ENCODE measurements around the gene GLI3. TPM values are rescaled to one million over a fixed set of nuclear protein-coding genes. Genes with fewer than 3 reads are reported as not detected.

Gene GLI3
- total and polyA plus RNA-seq, 2 of the 8 experiments (the other 6 are each of a cell fraction or from before 2014, with no cell fraction given): 8.0 to 31.1 TPM

DNA sequence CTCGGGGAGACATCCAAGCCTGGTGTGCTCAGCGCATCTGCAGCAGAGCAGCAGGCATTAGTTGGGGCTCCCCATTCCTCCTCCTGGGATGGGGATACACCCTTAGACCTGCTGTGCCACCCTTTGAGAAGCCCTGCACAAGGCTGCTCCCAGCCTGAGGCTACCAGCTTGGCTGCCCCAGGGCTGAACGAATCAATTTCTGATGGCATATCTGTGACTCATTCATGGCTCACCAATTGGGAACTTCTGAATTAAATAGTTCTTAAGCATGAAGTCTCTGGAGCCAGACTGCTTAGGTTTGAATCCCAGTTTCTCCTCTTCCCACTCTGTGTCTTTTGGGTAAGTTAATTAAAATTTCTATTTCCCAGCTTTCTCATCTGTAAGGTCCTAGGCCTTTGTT is 16.3 kb upstream of the GLI3 start:
- POLR2A ChIA-PET (ENCODE audit: partially characterized antibody): interaction anchor here (0.9 kb wide), 1 partner anchor 11 kb away, joined by 3 read pairs; no protein-coding TSS in a partner anchor
- H4K5ac ChIP-seq (ENCODE audit: insufficient read length, low read depth, low read length): no peak overlapping the region
- H3K27me3 ChIP-seq (replicated peaks in 1 of 4; ENCODE audit: control insufficient read depth in 3 of 4, extremely low read depth in 1 of 4, insufficient read depth in 3 of 4, low read length in 3 of 4): no peaks in the 10 kb centered on the region
- H3K4ac ChIP-seq (replicated peaks; ENCODE audit: insufficient read length, low read depth, low read length): no peak overlapping the region
- FAIRE-seq (no peak), DNase-seq (ENCODE audit: low read depth in 1 of 2, low spot score in 2 of 2) (no peak)
- no peak overlapping the region for H2BK5ac ChIP-seq (ENCODE audit: low read depth, low read length)
- H2BK12ac ChIP-seq (ENCODE audit: low read depth, low read length): no peak overlapping the region
- H3K79me1 ChIP-seq (ENCODE audit: low read depth, low read length): no peaks in the 10 kb centered on the region
- no peak overlapping the region for H3K4me3 ChIP-seq (ENCODE audit: extremely low read depth in 1 of 4, insufficient read depth in 2 of 4, low read depth in 3 of 4, low read length in 4 of 4)
- no peaks in the 10 kb centered on the region for H3K23me2 ChIP-seq (ENCODE audit: low read depth, low read length)
- 94% methylated on average over 3 of the region's 3 CpGs; no CpG with 5 or more reads in 1 of the 2 experiments for WGBS, 2 experiments (ENCODE audit: extremely low coverage in 1 of 2, insufficient coverage in 1 of 2, insufficient read length in 1 of 2, insufficient replicate concordance in 2 of 2, low coverage in 1 of 2, low lambda C conversion rate in 2 of 2, missing lambda C conversion rate in 1 of 2)
- no peak overlapping the region for H3K23ac ChIP-seq (ENCODE audit: insufficient read length)
- H3K27ac ChIP-seq (ENCODE audit: low read depth, low read length): no peak overlapping the region
- no peak overlapping the region for H3K14ac ChIP-seq (ENCODE audit: insufficient read length)
- no peak overlapping the region for H3K9ac ChIP-seq (replicated peaks in 1 of 4; ENCODE audit: extremely low read depth in 1 of 4, low read depth in 3 of 4, low read length in 3 of 4)
- TF ChIP-seq, protein P1, sequence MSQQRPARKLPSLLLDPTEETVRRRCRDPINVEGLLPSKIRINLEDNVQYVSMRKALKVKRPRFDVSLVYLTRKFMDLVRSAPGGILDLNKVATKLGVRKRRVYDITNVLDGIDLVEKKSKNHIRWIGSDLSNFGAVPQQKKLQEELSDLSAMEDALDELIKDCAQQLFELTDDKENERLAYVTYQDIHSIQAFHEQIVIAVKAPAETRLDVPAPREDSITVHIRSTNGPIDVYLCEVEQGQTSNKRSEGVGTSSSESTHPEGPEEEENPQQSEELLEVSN (IDR thresholded peaks at IDR 0.05): no peak
- H4K91ac ChIP-seq (replicated peaks; ENCODE audit: insufficient read length, low read length): no peak overlapping the region
- H2BK20ac ChIP-seq (ENCODE audit: low read length): no peak overlapping the region
- H2BK15ac ChIP-seq (ENCODE audit: low read length): no peak overlapping the region
- no peak overlapping the region for H2BK120ac ChIP-seq (replicated peaks; ENCODE audit: low read depth, low read length)
- no peak overlapping the region for H4K8ac ChIP-seq (ENCODE audit: extremely low read depth, insufficient read depth, low read length)
- CTCF ChIA-PET (ENCODE audit: partially characterized antibody): interaction anchor here (0.6 kb wide), 3 partner anchors 15 to 853 kb away, joined by 3 read pairs; no protein-coding TSS in a partner anchor
- H3K36me3 ChIP-seq (ENCODE audit: control insufficient read depth in 2 of 4, insufficient read depth in 4 of 4, low read length in 3 of 4): no peaks in the 10 kb centered on the region
- H3K56ac ChIP-seq (replicated peaks; ENCODE audit: insufficient read length, low read depth, low read length): no peak overlapping the region
- no peaks in the 10 kb centered on the region for H3K79me2 ChIP-seq (ENCODE audit: control insufficient read depth in 1 of 2, insufficient read depth in 2 of 2, low read length in 2 of 2)
- no peaks in the 10 kb centered on the region for H3K4me1 ChIP-seq (replicated peaks in 1 of 4; ENCODE audit: control insufficient read depth in 3 of 4, insufficient read depth in 4 of 4, low read length in 3 of 4)
- H2AFZ ChIP-seq (ENCODE audit: low read length): no peak overlapping the region
- no peak overlapping the region for H3K4me2 ChIP-seq (ENCODE audit: insufficient read depth in 1 of 2, low read depth in 2 of 2, low read length in 2 of 2)
- H4K20me1 ChIP-seq (replicated peaks in 1 of 2; ENCODE audit: control insufficient read depth in 1 of 2, insufficient read depth in 2 of 2, low read length in 2 of 2): no peaks in the 10 kb centered on the region
- H3K18ac ChIP-seq (ENCODE audit: extremely low read depth, low read length): no peak overlapping the region
- peaks cover 6 to 9% of the 10 kb centered on the region in 2 experiments; a peak in 2 of 4 replicates for H3K9me3 ChIP-seq (ENCODE audit: insufficient read depth in 2 of 2, low read depth in 1 of 2, low read length in 1 of 2)
- no peak overlapping the region for H2AK5ac ChIP-seq (ENCODE audit: low read depth, low read length)
